Measurements from ENCODE around the gene EYA3.

Gene EYA3

DNA sequence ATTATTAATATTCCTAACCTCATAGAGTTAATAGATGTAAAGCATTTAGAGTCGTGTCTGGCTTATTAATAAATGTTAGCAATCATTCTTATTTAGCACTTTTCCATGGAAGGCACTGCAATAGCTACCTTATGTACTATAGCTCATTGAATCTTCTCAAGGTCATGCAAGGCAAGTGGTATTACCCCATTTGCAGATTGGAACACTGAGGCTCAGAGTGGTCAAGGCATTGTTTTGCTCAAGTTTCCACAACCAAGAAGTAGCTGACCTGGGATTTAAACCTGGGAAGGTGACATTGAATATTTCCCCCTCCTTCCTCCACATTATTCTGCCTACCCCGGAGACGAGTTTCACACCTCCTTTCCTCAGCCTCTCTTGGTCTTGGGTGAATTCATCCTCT, 37.8 kb upstream of the EYA3 start:
- no peak for ATAC-seq
- TF ChIP-seq, protein P1, sequence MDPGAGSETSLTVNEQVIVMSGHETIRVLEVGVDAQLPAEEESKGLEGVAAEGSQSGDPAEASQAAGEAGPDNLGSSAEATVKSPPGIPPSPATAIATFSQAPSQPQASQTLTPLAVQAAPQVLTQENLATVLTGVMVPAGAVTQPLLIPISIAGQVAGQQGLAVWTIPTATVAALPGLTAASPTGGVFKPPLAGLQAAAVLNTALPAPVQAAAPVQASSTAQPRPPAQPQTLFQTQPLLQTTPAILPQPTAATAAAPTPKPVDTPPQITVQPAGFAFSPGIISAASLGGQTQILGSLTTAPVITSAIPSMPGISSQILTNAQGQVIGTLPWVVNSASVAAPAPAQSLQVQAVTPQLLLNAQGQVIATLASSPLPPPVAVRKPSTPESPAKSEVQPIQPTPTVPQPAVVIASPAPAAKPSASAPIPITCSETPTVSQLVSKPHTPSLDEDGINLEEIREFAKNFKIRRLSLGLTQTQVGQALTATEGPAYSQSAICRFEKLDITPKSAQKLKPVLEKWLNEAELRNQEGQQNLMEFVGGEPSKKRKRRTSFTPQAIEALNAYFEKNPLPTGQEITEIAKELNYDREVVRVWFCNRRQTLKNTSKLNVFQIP (CRISPR knock-in tag; IDR thresholded peaks at IDR 0.05; ENCODE audit: borderline replicate concordance, low read depth), result no peak
- TF ChIP-seq SNAI2 (CRISPR knock-in tag; IDR thresholded peaks at IDR 0.05) (no peak), ESRRG (CRISPR knock-in tag; IDR thresholded peaks at IDR 0.05) (no peak), PPARA (CRISPR knock-in tag; IDR thresholded peaks at IDR 0.05; ENCODE audit: borderline replicate concordance) (no peak), BACH2 (CRISPR knock-in tag; IDR thresholded peaks at IDR 0.05; ENCODE audit: borderline replicate concordance) (no peak), ZNF565 (CRISPR knock-in tag; conservative IDR thresholded peaks at IDR 0.05; ENCODE audit: low read depth) (no peak), TOX (CRISPR knock-in tag; IDR thresholded peaks at IDR 0.05; ENCODE audit: borderline replicate concordance) (no peak), ZFP3 (CRISPR knock-in tag; IDR thresholded peaks at IDR 0.05) (no peak), ZNF70 (CRISPR knock-in tag; IDR thresholded peaks at IDR 0.05) (no peak), GLIS3 (CRISPR knock-in tag; IDR thresholded peaks at IDR 0.05) (no peak)
- TF ChIP-seq, protein P2, sequence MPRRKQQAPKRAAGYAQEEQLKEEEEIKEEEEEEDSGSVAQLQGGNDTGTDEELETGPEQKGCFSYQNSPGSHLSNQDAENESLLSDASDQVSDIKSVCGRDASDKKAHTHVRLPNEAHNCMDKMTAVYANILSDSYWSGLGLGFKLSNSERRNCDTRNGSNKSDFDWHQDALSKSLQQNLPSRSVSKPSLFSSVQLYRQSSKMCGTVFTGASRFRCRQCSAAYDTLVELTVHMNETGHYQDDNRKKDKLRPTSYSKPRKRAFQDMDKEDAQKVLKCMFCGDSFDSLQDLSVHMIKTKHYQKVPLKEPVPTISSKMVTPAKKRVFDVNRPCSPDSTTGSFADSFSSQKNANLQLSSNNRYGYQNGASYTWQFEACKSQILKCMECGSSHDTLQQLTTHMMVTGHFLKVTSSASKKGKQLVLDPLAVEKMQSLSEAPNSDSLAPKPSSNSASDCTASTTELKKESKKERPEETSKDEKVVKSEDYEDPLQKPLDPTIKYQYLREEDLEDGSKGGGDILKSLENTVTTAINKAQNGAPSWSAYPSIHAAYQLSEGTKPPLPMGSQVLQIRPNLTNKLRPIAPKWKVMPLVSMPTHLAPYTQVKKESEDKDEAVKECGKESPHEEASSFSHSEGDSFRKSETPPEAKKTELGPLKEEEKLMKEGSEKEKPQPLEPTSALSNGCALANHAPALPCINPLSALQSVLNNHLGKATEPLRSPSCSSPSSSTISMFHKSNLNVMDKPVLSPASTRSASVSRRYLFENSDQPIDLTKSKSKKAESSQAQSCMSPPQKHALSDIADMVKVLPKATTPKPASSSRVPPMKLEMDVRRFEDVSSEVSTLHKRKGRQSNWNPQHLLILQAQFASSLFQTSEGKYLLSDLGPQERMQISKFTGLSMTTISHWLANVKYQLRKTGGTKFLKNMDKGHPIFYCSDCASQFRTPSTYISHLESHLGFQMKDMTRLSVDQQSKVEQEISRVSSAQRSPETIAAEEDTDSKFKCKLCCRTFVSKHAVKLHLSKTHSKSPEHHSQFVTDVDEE (CRISPR knock-in tag; IDR thresholded peaks at IDR 0.05), result no peak
- TF ChIP-seq, protein P3, sequence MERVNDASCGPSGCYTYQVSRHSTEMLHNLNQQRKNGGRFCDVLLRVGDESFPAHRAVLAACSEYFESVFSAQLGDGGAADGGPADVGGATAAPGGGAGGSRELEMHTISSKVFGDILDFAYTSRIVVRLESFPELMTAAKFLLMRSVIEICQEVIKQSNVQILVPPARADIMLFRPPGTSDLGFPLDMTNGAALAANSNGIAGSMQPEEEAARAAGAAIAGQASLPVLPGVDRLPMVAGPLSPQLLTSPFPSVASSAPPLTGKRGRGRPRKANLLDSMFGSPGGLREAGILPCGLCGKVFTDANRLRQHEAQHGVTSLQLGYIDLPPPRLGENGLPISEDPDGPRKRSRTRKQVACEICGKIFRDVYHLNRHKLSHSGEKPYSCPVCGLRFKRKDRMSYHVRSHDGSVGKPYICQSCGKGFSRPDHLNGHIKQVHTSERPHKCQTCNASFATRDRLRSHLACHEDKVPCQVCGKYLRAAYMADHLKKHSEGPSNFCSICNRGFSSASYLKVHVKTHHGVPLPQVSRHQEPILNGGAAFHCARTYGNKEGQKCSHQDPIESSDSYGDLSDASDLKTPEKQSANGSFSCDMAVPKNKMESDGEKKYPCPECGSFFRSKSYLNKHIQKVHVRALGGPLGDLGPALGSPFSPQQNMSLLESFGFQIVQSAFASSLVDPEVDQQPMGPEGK (CRISPR knock-in tag; IDR thresholded peaks at IDR 0.05; ENCODE audit: borderline replicate concordance), result no peak
- TF ChIP-seq, protein P4, sequence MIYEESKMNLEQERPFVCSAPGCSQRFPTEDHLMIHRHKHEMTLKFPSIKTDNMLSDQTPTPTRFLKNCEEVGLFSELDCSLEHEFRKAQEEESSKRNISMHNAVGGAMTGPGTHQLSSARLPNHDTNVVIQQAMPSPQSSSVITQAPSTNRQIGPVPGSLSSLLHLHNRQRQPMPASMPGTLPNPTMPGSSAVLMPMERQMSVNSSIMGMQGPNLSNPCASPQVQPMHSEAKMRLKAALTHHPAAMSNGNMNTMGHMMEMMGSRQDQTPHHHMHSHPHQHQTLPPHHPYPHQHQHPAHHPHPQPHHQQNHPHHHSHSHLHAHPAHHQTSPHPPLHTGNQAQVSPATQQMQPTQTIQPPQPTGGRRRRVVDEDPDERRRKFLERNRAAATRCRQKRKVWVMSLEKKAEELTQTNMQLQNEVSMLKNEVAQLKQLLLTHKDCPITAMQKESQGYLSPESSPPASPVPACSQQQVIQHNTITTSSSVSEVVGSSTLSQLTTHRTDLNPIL (CRISPR knock-in tag; IDR thresholded peaks at IDR 0.05; ENCODE audit: low read depth), result no peak

DNA sequence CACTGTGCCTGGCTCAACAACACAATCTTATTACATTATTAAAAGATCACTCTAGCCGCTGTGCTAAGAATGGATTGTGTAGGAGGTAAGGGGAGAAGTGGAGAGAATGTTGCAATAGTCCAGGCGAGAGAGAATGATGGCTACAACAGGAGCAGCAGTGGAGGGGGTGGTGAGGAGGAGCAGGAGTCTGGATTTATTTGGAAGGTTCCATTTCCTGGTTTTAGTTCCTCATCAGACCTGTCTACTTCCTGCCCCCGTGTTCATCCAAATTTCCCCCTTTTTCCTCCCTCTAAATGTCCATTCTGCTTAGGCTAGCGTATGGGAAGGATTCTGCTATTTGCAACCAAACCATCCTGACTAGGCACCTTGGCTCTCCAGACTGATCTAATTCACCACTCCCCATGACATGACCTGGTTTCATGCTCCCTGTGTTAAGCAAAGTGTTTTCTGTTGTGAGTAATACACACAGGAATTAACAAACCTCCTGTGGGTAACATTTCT, 35.1 kb upstream of the EYA3 start:
- TF ChIP-seq BACH2 (CRISPR knock-in tag; IDR thresholded peaks at IDR 0.05; ENCODE audit: borderline replicate concordance) (no peak), PPARA (CRISPR knock-in tag; IDR thresholded peaks at IDR 0.05; ENCODE audit: borderline replicate concordance) (no peak)
- TF ChIP-seq, protein P1 (CRISPR knock-in tag; IDR thresholded peaks at IDR 0.05; ENCODE audit: borderline replicate concordance, low read depth), result no peak
- TF ChIP-seq, protein P2 (CRISPR knock-in tag; IDR thresholded peaks at IDR 0.05), result no peak
- TF ChIP-seq, protein P3 (CRISPR knock-in tag; IDR thresholded peaks at IDR 0.05; ENCODE audit: borderline replicate concordance), result no peak
- TF ChIP-seq, protein P5, sequence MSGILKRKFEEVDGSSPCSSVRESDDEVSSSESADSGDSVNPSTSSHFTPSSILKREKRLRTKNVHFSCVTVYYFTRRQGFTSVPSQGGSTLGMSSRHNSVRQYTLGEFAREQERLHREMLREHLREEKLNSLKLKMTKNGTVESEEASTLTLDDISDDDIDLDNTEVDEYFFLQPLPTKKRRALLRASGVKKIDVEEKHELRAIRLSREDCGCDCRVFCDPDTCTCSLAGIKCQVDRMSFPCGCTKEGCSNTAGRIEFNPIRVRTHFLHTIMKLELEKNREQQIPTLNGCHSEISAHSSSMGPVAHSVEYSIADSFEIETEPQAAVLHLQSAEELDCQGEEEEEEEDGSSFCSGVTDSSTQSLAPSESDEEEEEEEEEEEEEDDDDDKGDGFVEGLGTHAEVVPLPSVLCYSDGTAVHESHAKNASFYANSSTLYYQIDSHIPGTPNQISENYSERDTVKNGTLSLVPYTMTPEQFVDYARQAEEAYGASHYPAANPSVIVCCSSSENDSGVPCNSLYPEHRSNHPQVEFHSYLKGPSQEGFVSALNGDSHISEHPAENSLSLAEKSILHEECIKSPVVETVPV (CRISPR knock-in tag; IDR thresholded peaks at IDR 0.05), result no peak
- peak; percentile 61 for ATAC-seq

Measured in SK-N-SH treated with all-trans-retinoic acid at 6 μM for 48 hours (cell line).